Loucy (cell line): Measurements from ENCODE around the gene ATP8A1.

Experiments
- H2AFZ ChIP-seq: fragments of 200-600 bp; sonication (generic); 2 replicates; pipeline ENCODE4 v1.6.0; 2016; ENCODE audit warnings: antibody characterized with exemption, mild to moderate bottlenecking, low read length, moderate library complexity
- H3F3A ChIP-seq: fragments of 200-600 bp; 2 replicates; pipeline ENCODE4 v1.6.0; 2016; ENCODE audit warnings: antibody characterized with exemption, low read depth, mild to moderate bottlenecking
- H3K27me3 ChIP-seq: fragments of 200-600 bp; sonication (generic); 2 replicates; pipeline ENCODE4 v1.6.1; 2014; ENCODE audit warnings: low read length, mild to moderate bottlenecking; ENCODE audit not compliant: insufficient read depth, poor library complexity, severe bottlenecking
- H3K36me3 ChIP-seq: fragments of 200-600 bp; sonication (generic); 2 replicates; pipeline ENCODE4 v1.6.1; 2016; ENCODE audit warnings: low read length; ENCODE audit not compliant: insufficient read depth
- H3K4me1 ChIP-seq: fragments of 200-600 bp; sonication (generic); 2 replicates; pipeline ENCODE4 v1.5.1; 2014; ENCODE audit warnings: low read length, mild to moderate bottlenecking; ENCODE audit not compliant: insufficient read depth, poor library complexity, severe bottlenecking
- H3K4me2 ChIP-seq: fragments of 200-600 bp; sonication (generic); 2 replicates; pipeline ENCODE4 v1.6.0; 2014; ENCODE audit warnings: antibody characterized with exemption, low read length, low read depth, mild to moderate bottlenecking; ENCODE audit not compliant: poor library complexity, severe bottlenecking
- H3K4me3 ChIP-seq: fragments of 200-600 bp; sonication (generic); 2 replicates; pipeline ENCODE4 v1.5.1; 2014; ENCODE audit warnings: low read length, mild to moderate bottlenecking, mixed read lengths; ENCODE audit not compliant: poor library complexity, severe bottlenecking
- H3K79me2 ChIP-seq: fragments of 200-600 bp; sonication (generic); 2 replicates; pipeline ENCODE4 v1.6.1; 2014; ENCODE audit warnings: low read length; ENCODE audit not compliant: insufficient read depth
- H3K9ac ChIP-seq: fragments of 200-600 bp; sonication (generic); 2 replicates; pipeline ENCODE4 v1.6.0; 2014; ENCODE audit warnings: mild to moderate bottlenecking, low read depth, low read length, moderate library complexity; ENCODE audit not compliant: poor library complexity, severe bottlenecking
- H3K9me2 ChIP-seq: fragments of 200-600 bp; sonication (generic); replicated peaks from 2 replicates; pipeline ENCODE4 v1.6.1; 2016; ENCODE audit warnings: low read depth, low read length, mixed read lengths
- H3K9me3 ChIP-seq: fragments of 200-600 bp; sonication (generic); 2 replicates; pipeline ENCODE4 v1.6.1; 2014; ENCODE audit warnings: mild to moderate bottlenecking, antibody characterized with exemption, low read length, low read depth; ENCODE audit not compliant: insufficient read depth
- H4K20me1 ChIP-seq: fragments of 200-600 bp; sonication (generic); 2 replicates; pipeline ENCODE4 v1.6.0; 2014; ENCODE audit warnings: antibody characterized with exemption, low read length, mild to moderate bottlenecking; ENCODE audit not compliant: insufficient read depth, poor library complexity, severe bottlenecking
- EZH2phosphoT487 ChIP-seq: fragments of 200-600 bp; IDR thresholded peaks from 2 replicates; pipeline ENCODE4 v1.6.1; 2018; ENCODE audit warnings: antibody characterized with exemption, mild to moderate bottlenecking, moderate library complexity, borderline replicate concordance
- TF ChIP-seq, protein P1 (sequence below): fragments of 200-600 bp; sonication (generic); conservative IDR thresholded peaks from 2 replicates; pipeline ENCODE4 v1.5.1; 2014; ENCODE audit warnings: mild to moderate bottlenecking, antibody characterized with exemption, low read length

The ATP8A1 gene

DNA sequence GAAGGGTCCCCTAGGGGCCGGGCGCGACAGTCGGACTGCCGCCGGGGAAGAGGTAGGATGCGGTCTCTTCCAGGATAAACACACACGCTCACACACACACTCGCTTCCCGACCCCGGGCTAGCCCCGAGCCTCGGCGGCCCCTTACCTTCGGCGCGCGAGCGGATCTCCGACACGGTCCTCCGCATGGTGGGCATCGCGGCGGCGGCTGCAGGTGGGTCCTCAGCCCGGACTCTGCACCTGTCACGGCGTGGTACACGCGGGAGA, 294 bp downstream of the ATP8A1 start:
- no peaks in the 10 kb centered on the region for H3K36me3 ChIP-seq
- H3K27me3 ChIP-seq, result no peaks in the 10 kb centered on the region
- peaks cover 47% of the 10 kb centered on the region for H3K79me2 ChIP-seq
- no peaks in the 10 kb centered on the region for H3K9me3 ChIP-seq
- peak overlapping the region; percentile 74 for H3K9ac ChIP-seq
- peak overlapping the region; percentile 91 for H3K4me2 ChIP-seq
- H4K20me1 ChIP-seq, result no peaks in the 10 kb centered on the region
- H2AFZ ChIP-seq, result peak overlapping the region; percentile 85
- H3F3A ChIP-seq, result no peaks in the 10 kb centered on the region
- peaks cover 34% of the 10 kb centered on the region for H3K4me1 ChIP-seq
- H3K9me2 ChIP-seq, result no peaks in the 10 kb centered on the region
- no peak for TF ChIP-seq EZH2phosphoT487
- TF ChIP-seq, protein P1, sequence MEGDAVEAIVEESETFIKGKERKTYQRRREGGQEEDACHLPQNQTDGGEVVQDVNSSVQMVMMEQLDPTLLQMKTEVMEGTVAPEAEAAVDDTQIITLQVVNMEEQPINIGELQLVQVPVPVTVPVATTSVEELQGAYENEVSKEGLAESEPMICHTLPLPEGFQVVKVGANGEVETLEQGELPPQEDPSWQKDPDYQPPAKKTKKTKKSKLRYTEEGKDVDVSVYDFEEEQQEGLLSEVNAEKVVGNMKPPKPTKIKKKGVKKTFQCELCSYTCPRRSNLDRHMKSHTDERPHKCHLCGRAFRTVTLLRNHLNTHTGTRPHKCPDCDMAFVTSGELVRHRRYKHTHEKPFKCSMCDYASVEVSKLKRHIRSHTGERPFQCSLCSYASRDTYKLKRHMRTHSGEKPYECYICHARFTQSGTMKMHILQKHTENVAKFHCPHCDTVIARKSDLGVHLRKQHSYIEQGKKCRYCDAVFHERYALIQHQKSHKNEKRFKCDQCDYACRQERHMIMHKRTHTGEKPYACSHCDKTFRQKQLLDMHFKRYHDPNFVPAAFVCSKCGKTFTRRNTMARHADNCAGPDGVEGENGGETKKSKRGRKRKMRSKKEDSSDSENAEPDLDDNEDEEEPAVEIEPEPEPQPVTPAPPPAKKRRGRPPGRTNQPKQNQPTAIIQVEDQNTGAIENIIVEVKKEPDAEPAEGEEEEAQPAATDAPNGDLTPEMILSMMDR, result no peak
- H3K4me3 ChIP-seq, result peak overlapping the region; percentile 89

DNA sequence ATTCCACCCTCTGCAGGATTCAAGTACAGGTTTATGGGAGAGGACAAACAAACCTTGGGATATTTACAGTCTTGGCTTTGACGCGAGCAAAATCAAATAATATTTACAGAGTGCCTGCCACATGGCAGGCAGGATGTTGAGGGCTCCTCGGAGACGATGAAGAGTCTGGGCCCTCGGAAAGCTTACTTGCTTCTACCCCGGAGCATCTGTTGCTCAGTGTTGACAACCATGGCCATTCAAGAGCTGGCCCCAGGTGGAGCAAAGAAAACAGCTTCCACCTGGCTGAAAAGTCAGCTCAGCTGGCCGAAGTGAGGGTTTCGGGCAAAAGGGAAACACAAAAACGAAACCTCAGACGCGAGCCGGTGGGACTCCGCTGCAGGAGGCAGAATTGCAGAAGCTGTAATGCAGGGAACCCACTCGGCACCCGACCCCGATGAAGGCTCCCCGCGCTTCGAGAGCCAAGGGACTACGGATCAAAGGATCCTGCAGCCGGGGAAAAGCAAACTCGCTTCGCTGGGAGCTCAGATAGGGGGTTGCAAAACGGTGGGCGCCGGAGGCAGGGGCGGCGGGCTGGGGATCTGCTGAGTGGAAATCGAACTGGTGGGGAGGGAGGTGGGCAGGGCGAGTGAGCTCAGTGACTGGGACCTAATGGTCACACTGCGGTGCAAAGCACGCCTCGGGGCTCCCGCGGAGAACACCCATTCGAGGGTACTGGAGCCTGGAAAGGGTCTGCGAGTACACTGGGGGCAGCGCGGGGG, 805 bp downstream of the ATP8A1 start:
- Histone ChIP-seq H3K4me3 (peak overlapping the region; percentile 89), H3K9ac (peak overlapping the region; percentile 74), H4K20me1 (no peaks in the 10 kb centered on the region), H3K36me3 (no peaks in the 10 kb centered on the region), H3K4me2 (peak overlapping the region; percentile 91), H3K9me2 (no peaks in the 10 kb centered on the region), H3K27me3 (no peaks in the 10 kb centered on the region), H3K79me2 (peaks cover 50% of the 10 kb centered on the region), H3K4me1 (peaks cover 34% of the 10 kb centered on the region), H2AFZ (peak overlapping the region; percentile 85), H3F3A (no peaks in the 10 kb centered on the region), H3K9me3 (no peaks in the 10 kb centered on the region; the same call in 1 of the 2 replicates)
- TF ChIP-seq, protein P1, result no peak
- TF ChIP-seq EZH2phosphoT487, result no peak

DNA sequence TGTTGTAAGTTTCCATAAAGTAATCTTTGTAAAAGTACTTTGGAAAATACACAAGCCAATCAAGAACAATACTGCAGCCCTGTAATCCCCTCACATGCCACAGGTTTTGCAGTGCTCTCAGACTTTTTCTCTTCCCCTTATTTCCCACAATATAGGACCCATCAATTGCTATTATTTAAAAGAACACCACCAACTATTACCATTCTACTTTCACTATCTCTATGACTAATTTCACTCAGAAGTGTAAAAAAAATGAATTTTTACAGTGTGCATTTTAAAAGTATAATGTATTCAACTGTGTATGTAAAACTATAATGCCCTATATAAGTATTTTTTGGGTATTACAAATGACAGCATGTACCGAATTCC, 1.7 kb downstream of the ATP8A1 start:
- H3K4me2 ChIP-seq, result peak overlapping the region; percentile 91
- no peaks in the 10 kb centered on the region for H3K36me3 ChIP-seq
- peak overlapping the region; percentile 89 for H3K4me3 ChIP-seq
- H4K20me1 ChIP-seq, result no peaks in the 10 kb centered on the region
- H3F3A ChIP-seq, result no peaks in the 10 kb centered on the region
- no peaks in the 10 kb centered on the region for H3K9me2 ChIP-seq
- H3K9me3 ChIP-seq, result no peaks in the 10 kb centered on the region; the same call in 1 of the 2 replicates
- no peak for TF ChIP-seq EZH2phosphoT487
- H3K79me2 ChIP-seq, result peaks cover 50% of the 10 kb centered on the region
- peak overlapping the region; percentile 74 for H3K9ac ChIP-seq
- H3K4me1 ChIP-seq, result peaks cover 34% of the 10 kb centered on the region
- no peak overlapping the region; the same call in 1 of the 2 replicates for H2AFZ ChIP-seq
- no peaks in the 10 kb centered on the region for H3K27me3 ChIP-seq
